Ammon's horn (tissue), 1 donor: ENCODE measurements around the gene ATG10.
"Not testable (repeated sequence)": the region's sequence is repeated elsewhere in the genome, so short reads cannot be mapped to it uniquely, and the experiment has no call there.

Experiments used
- DNase-seq: peaks from one replicate; pipeline ENCODE4 v3.0.0-alpha.2; 2016; ENCODE audit warnings: low spot score

ATG10 gene

GRCh38 chr5:81971712-81972491, at the start of gene ATG10:
Gene ATG10, plus strand, starts transcription at chr5:81972023. Its CDS starts 15,548 bp downstream, at chr5:81987571.
- DNase-seq: peak; percentile 98

- no peak for DNase-seq
Measured at GRCh38 chr5:81922854-81923279, 49.0 kb upstream of the ATG10 start.

- peak; percentile 66 for DNase-seq
Measured at GRCh38 chr5:81924442-81924841, 47.4 kb upstream of the ATG10 start.

- DNase-seq: no peak
Measured at GRCh38 chr5:81925009-81925408, 46.8 kb upstream of the ATG10 start.

GRCh38 chr5:81925981-81926380, 45.8 kb upstream of the ATG10 start:
- no peak for DNase-seq

GRCh38 chr5:81936066-81936465, 35.8 kb upstream of the ATG10 start:
- no peak for DNase-seq

- DNase-seq: no peak
Measured at GRCh38 chr5:81936750-81937149, 35.1 kb upstream of the ATG10 start.

GRCh38 chr5:81942746-81943145, 29.1 kb upstream of the ATG10 start:
- DNase-seq: no peak

GRCh38 chr5:81948349-81948748, 23.5 kb upstream of the ATG10 start:
- DNase-seq: no peak

- no peak for DNase-seq
Measured at GRCh38 chr5:81949462-81949861, 22.4 kb upstream of the ATG10 start.

GRCh38 chr5:81950996-81951395, 20.8 kb upstream of the ATG10 start:
- no peak for DNase-seq

- DNase-seq: not testable (repeated sequence)
Measured at GRCh38 chr5:81954796-81955195, 17.0 kb upstream of the ATG10 start.

GRCh38 chr5:81958129-81958528, 13.7 kb upstream of the ATG10 start:
- DNase-seq: not testable (repeated sequence)

GRCh38 chr5:81961651-81962440, 10.0 kb upstream of the ATG10 start:
- no peak for DNase-seq

- DNase-seq: no peak
Measured at GRCh38 chr5:81963544-81963943, 8.3 kb upstream of the ATG10 start.

GRCh38 chr5:81965524-81965923, 6.3 kb upstream of the ATG10 start:
- DNase-seq: no peak

GRCh38 chr5:81969226-81969625, 2.6 kb upstream of the ATG10 start:
- DNase-seq: no peak

- DNase-seq: no peak
Measured at GRCh38 chr5:81969912-81970311, 1.9 kb upstream of the ATG10 start.

- peak; percentile 32 for DNase-seq
Measured at GRCh38 chr5:81971111-81971711, 612 bp upstream of the ATG10 start.

GRCh38 chr5:81972492-81972783, 615 bp downstream of the ATG10 start:
- DNase-seq: no peak

- no peak for DNase-seq
Measured at GRCh38 chr5:81980160-81980559, 8.3 kb downstream of the ATG10 start.

- no peak for DNase-seq
Measured at GRCh38 chr5:81980598-81981260, 8.9 kb downstream of the ATG10 start.
